GM23338 (cell line): ENCODE results near the gene PIR. TPM values are rescaled to one million over a fixed set of nuclear protein-coding genes. Genes with fewer than 3 reads are reported as not detected.

Experiments
- ATAC-seq: fragments of 200-7000 bp; cut with Tn5 transposase; 3 replicates; pipeline ENCODE4 v1.9.1; 2020
- DNase-seq: peaks from one replicate; pipeline ENCODE4 v3.0.0-alpha.2; 2015; ENCODE audit warnings: low spot score
- H2AFZ ChIP-seq: fragments of 200-600 bp; sonication (generic); 2 replicates; pipeline ENCODE4 v1.8.0; 2016; ENCODE audit warnings: antibody characterized with exemption, mild to moderate bottlenecking, moderate library complexity
- H3F3A ChIP-seq: fragments of 200-600 bp; sonication (generic); replicated peaks from 2 replicates; pipeline ENCODE4 v1.8.0; 2017; ENCODE audit warnings: antibody characterized with exemption, mixed run types, low read depth
- H3K27ac ChIP-seq: fragments of 200-600 bp; sonication (generic); 2 replicates; pipeline ENCODE4 v1.6.1; 2016; ENCODE audit warnings: low read depth
- H3K27me3 ChIP-seq: fragments of 200-600 bp; sonication (generic); 2 replicates; pipeline ENCODE4 v1.8.0; 2016; ENCODE audit warnings: mild to moderate bottlenecking, mixed run types, moderate library complexity; ENCODE audit not compliant: insufficient read depth
- H3K36me3 ChIP-seq: fragments of 200-600 bp; sonication (generic); 2 replicates; pipeline ENCODE4 v1.8.0; 2016; ENCODE audit warnings: mild to moderate bottlenecking; ENCODE audit not compliant: insufficient read depth
- H3K4me1 ChIP-seq: fragments of 200-600 bp; sonication (generic); 2 replicates; pipeline ENCODE4 v1.8.0; 2016; ENCODE audit warnings: mild to moderate bottlenecking, moderate library complexity; ENCODE audit not compliant: insufficient read depth
- H3K4me2 ChIP-seq: fragments of 200-600 bp; sonication (generic); 2 replicates; pipeline ENCODE4 v1.7.1; 2017; ENCODE audit warnings: mixed run types
- H3K4me3 ChIP-seq: fragments of 200-600 bp; sonication (generic); 2 replicates; pipeline ENCODE4 v1.6.1; 2016; ENCODE audit warnings: mixed run types
- H3K79me2 ChIP-seq: fragments of 200-600 bp; sonication (generic); replicated peaks from 2 replicates; pipeline ENCODE4 v1.8.0; 2017; ENCODE audit warnings: mild to moderate bottlenecking; ENCODE audit not compliant: insufficient read depth
- H3K9me2 ChIP-seq: fragments of 200-600 bp; sonication (generic); 2 replicates; pipeline ENCODE4 v1.8.0; 2017; ENCODE audit not compliant: insufficient read depth
- H4K20me1 ChIP-seq: fragments of 200-600 bp; sonication (generic); replicated peaks from 2 replicates; pipeline ENCODE4 v1.8.0; 2017; ENCODE audit warnings: mild to moderate bottlenecking; ENCODE audit not compliant: insufficient read depth
- H3K27ac Mint-ChIP-seq: 2 replicates; pipeline ENCODE4 v1.8.0; 2020; ENCODE audit warnings: inconsistent platforms, mild to moderate bottlenecking, moderate library complexity, mixed read lengths
- H3K27me3 Mint-ChIP-seq: 3 replicates; pipeline ENCODE4 v1.8.0; 2022; ENCODE audit warnings: low read depth, mild to moderate bottlenecking, moderate library complexity, mixed read lengths, inconsistent platforms; ENCODE audit not compliant: insufficient read depth, poor library complexity
- H3K36me3 Mint-ChIP-seq: 3 replicates; pipeline ENCODE4 v1.8.0; 2021; ENCODE audit warnings: low read depth, mild to moderate bottlenecking, inconsistent platforms, moderate library complexity, mixed read lengths
- H3K4me1 Mint-ChIP-seq: 3 replicates; pipeline ENCODE4 v1.8.0; 2020; ENCODE audit warnings: mild to moderate bottlenecking, inconsistent platforms, mixed read lengths
- H3K4me3 Mint-ChIP-seq: 3 replicates; pipeline ENCODE4 v1.8.0; 2021; ENCODE audit warnings: moderate library complexity, mild to moderate bottlenecking, inconsistent platforms, mixed read lengths
- H3K9me3 Mint-ChIP-seq: 3 replicates; pipeline ENCODE4 v1.8.0; 2020; ENCODE audit warnings: moderate library complexity, mild to moderate bottlenecking, inconsistent platforms, mixed read lengths
- CREB1 ChIP-seq: fragments of 250-450 bp; sonication (Bioruptor Pico); IDR thresholded peaks from 2 replicates; pipeline ENCODE4 v1.5.0; 2020; ENCODE audit warnings: low read depth, mild to moderate bottlenecking, moderate library complexity
- EZH2 ChIP-seq: fragments of 200-600 bp; sonication (generic); IDR thresholded peaks from one replicate; pipeline ENCODE4 v1.8.0; 2017; ENCODE audit warnings: antibody characterized with exemption, mild to moderate bottlenecking, low read depth; ENCODE audit not compliant: unreplicated experiment
- JUNB ChIP-seq: IDR thresholded peaks from one replicate; pipeline ENCODE4 v1.6.1; 2016; ENCODE audit warnings: antibody characterized with exemption; ENCODE audit not compliant: unreplicated experiment
- NANOG ChIP-seq: IDR thresholded peaks from 2 replicates; pipeline ENCODE4 v1.6.1; 2016; ENCODE audit warnings: antibody characterized with exemption, borderline replicate concordance
- POLR2AphosphoS5 ChIP-seq: IDR thresholded peaks from 2 replicates; pipeline ENCODE4 v1.6.1; 2016; ENCODE audit warnings: antibody characterized with exemption, low read depth
- STAT1 ChIP-seq: IDR thresholded peaks from one replicate; pipeline ENCODE4 v1.6.1; 2016; ENCODE audit warnings: antibody characterized with exemption; ENCODE audit not compliant: unreplicated experiment
- ZNF114 ChIP-seq: fragments of 250-450 bp; sonication (Bioruptor Pico); IDR thresholded peaks from 2 replicates; pipeline ENCODE4 v1.5.0; 2020; ENCODE audit warnings: mild to moderate bottlenecking, moderate library complexity
- ZNF331 ChIP-seq: fragments of 250-450 bp; sonication (Bioruptor Pico); IDR thresholded peaks from 2 replicates; pipeline ENCODE4 v1.5.0; 2020; ENCODE audit warnings: low read depth, mild to moderate bottlenecking, moderate library complexity
- polyA plus RNA-seq: library from polyadenylated mRNA; unstranded; fragments of >200 nt; fragmentation: Nextera tagmentation; extraction: Ambion mirVana; gene quantifications from 2 replicates; pipeline ENCODE4 v1.2.1, GENCODE V29; 2016
- total RNA-seq: library from RNA; depleted of rRNA; stranded (reverse); fragments of >200 nt; shearing (Covaris generic); gene quantifications from 2 replicates; pipeline ENCODE4 v1.2.3, GENCODE V29; 2014
- TF ChIP-seq, protein P1 (sequence below): IDR thresholded peaks from 2 replicates; pipeline ENCODE4 v1.6.1; 2016; ENCODE audit warnings: antibody characterized with exemption
- TF ChIP-seq, protein P2 (sequence below): IDR thresholded peaks from one replicate; pipeline ENCODE4 v1.6.1; 2018; ENCODE audit warnings: antibody characterized with exemption; ENCODE audit not compliant: unreplicated experiment
- TF ChIP-seq, protein P3 (sequence below), 2 experiments: fragments of 200-600 bp in 1 of 2; sonication (generic) in 1 of 2; conservative IDR thresholded peaks; 2 replicates each; pipeline versions ENCODE4 v1.5.1 to v1.6.1; 2016 to 2017; ENCODE audit warnings: antibody characterized with exemption in 2 of 2, low read depth in 2 of 2, mild to moderate bottlenecking in 2 of 2, moderate library complexity in 1 of 2

Gene PIR
- total and polyA plus RNA-seq, 2 experiments from 2014 or later = 13.1 to 25.2 TPM

DNA sequence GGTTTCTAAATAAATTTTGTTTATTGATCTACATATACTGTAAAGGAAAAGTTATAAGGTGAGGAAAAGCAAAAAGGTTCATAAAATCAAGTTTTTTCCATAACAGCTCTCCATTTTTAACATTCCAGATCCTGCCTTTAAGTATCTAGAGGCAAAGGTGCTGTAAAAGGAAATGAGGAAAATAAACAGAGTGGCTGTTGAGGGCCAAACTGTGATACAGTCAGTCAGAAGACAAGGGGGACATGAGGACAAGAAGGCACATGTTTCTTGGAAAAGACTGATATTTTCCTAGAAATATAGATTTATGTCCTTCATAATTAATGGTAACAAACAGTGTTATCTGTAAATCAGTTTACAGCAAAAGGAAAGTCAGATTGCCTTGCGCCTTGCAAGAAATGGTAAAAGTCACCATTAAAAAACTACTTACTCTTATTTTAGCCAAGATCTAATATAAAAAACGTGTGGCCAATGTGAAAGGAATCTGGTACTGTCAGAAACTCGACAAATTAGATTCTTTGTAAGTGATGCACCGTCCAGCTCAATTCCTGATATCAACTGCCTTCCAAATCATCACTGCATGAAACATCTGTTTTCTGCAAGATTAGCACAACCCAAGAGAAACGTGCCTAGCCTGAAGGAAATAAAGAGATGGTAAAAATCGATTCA lies 75.0 kb downstream of the PIR start (continued):
- TF ChIP-seq, protein P1, sequence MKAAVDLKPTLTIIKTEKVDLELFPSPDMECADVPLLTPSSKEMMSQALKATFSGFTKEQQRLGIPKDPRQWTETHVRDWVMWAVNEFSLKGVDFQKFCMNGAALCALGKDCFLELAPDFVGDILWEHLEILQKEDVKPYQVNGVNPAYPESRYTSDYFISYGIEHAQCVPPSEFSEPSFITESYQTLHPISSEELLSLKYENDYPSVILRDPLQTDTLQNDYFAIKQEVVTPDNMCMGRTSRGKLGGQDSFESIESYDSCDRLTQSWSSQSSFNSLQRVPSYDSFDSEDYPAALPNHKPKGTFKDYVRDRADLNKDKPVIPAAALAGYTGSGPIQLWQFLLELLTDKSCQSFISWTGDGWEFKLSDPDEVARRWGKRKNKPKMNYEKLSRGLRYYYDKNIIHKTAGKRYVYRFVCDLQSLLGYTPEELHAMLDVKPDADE = no peak
- no peak for TF ChIP-seq ZNF114 (CRISPR knock-in tag)
- TF ChIP-seq JUNB = no peak
- no peak for TF ChIP-seq ZNF331 (CRISPR knock-in tag)
- no peak for TF ChIP-seq CREB1
- TF ChIP-seq POLR2AphosphoS5 = no peak
- TF ChIP-seq, protein P2, sequence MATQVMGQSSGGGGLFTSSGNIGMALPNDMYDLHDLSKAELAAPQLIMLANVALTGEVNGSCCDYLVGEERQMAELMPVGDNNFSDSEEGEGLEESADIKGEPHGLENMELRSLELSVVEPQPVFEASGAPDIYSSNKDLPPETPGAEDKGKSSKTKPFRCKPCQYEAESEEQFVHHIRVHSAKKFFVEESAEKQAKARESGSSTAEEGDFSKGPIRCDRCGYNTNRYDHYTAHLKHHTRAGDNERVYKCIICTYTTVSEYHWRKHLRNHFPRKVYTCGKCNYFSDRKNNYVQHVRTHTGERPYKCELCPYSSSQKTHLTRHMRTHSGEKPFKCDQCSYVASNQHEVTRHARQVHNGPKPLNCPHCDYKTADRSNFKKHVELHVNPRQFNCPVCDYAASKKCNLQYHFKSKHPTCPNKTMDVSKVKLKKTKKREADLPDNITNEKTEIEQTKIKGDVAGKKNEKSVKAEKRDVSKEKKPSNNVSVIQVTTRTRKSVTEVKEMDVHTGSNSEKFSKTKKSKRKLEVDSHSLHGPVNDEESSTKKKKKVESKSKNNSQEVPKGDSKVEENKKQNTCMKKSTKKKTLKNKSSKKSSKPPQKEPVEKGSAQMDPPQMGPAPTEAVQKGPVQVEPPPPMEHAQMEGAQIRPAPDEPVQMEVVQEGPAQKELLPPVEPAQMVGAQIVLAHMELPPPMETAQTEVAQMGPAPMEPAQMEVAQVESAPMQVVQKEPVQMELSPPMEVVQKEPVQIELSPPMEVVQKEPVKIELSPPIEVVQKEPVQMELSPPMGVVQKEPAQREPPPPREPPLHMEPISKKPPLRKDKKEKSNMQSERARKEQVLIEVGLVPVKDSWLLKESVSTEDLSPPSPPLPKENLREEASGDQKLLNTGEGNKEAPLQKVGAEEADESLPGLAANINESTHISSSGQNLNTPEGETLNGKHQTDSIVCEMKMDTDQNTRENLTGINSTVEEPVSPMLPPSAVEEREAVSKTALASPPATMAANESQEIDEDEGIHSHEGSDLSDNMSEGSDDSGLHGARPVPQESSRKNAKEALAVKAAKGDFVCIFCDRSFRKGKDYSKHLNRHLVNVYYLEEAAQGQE = no peak

DNA sequence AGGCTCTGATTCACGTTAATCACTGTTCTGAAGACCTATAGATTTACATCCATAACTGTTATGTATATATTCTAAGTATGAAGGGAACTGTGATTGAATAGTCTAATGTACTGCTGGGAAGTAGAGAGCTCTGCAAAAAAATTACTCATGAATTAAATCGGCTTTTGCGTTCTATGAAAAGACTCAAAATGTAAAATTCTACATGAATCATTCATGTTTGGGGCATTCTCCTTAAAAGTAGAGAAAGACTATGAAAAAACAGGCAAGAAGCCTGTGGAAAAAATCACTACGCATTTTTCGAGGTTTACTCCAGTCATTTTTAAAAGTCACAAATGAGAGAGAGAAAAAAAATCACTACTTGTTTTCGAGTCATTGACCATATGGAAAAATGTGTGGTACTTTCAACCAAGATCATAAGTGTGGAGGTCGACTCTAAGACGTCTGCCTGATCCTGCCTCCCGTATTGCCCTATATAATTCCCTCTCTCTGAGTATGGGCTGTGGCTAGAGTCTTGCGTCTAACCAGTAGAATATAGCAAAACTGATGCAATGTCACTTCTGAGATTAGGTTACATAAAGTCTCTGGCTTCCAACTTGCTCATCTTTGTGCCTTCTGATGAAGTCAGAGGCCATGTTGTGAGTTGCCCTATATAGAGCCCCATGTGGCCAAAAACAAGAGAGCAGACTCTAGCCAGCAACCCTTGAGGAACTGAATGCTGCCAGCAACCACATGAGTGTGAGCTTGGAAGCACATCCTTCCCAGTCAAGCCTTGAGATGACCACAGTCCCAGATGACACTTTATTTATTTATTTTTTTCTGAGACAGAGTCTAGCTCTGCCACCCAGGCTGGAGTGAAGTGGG lies 76.8 kb downstream of the PIR start:
- Mint-ChIP-seq H3K27ac (no peak overlapping the region), H3K36me3 (peaks cover 14% of the 10 kb centered on the region), H3K27me3 (peaks cover 2% of the 10 kb centered on the region), H3K4me3 (no peak overlapping the region), H3K4me1 (peaks cover 13% of the 10 kb centered on the region), H3K9me3 (peaks cover 5% of the 10 kb centered on the region)
- peak; percentile 40 for DNase-seq
- no peaks in the 10 kb centered on the region for H3K9me2 ChIP-seq
- no peaks in the 10 kb centered on the region for H3F3A ChIP-seq
- no peak overlapping the region for H2AFZ ChIP-seq
- H3K4me3 ChIP-seq = no peak overlapping the region
- no peaks in the 10 kb centered on the region for H3K79me2 ChIP-seq
- H4K20me1 ChIP-seq = no peaks in the 10 kb centered on the region
- H3K27me3 ChIP-seq = no peaks in the 10 kb centered on the region
- no peak overlapping the region for H3K27ac ChIP-seq
- no peak overlapping the region for H3K4me2 ChIP-seq
- ATAC-seq = peak; percentile 75
- no peaks in the 10 kb centered on the region for H3K4me1 ChIP-seq
- no peaks in the 10 kb centered on the region for H3K36me3 ChIP-seq
- no peak for TF ChIP-seq ZNF331 (CRISPR knock-in tag)
- no peak for TF ChIP-seq EZH2
- TF ChIP-seq, protein P3, sequence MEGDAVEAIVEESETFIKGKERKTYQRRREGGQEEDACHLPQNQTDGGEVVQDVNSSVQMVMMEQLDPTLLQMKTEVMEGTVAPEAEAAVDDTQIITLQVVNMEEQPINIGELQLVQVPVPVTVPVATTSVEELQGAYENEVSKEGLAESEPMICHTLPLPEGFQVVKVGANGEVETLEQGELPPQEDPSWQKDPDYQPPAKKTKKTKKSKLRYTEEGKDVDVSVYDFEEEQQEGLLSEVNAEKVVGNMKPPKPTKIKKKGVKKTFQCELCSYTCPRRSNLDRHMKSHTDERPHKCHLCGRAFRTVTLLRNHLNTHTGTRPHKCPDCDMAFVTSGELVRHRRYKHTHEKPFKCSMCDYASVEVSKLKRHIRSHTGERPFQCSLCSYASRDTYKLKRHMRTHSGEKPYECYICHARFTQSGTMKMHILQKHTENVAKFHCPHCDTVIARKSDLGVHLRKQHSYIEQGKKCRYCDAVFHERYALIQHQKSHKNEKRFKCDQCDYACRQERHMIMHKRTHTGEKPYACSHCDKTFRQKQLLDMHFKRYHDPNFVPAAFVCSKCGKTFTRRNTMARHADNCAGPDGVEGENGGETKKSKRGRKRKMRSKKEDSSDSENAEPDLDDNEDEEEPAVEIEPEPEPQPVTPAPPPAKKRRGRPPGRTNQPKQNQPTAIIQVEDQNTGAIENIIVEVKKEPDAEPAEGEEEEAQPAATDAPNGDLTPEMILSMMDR (conservative IDR thresholded peaks at IDR 0.05; ENCODE audit: low read depth in 2 of 2) = 0 out of 4 replicates have a peak, but pooled peaks of 1 of the 2 experiments have one; percentile 2
- no peak for TF ChIP-seq STAT1
- no peak for TF ChIP-seq ZNF114 (CRISPR knock-in tag)
- no peak for TF ChIP-seq NANOG
- TF ChIP-seq JUNB = no peak
